ENCODE results near the gene TP53I13. TPM values are rescaled to one million over a fixed set of nuclear protein-coding genes. Genes with fewer than 3 reads are reported as not detected.

Gene TP53I13
- total RNA-seq, 2 experiments from 2014 or later, result 46.7 to 50.2 TPM

DNA sequence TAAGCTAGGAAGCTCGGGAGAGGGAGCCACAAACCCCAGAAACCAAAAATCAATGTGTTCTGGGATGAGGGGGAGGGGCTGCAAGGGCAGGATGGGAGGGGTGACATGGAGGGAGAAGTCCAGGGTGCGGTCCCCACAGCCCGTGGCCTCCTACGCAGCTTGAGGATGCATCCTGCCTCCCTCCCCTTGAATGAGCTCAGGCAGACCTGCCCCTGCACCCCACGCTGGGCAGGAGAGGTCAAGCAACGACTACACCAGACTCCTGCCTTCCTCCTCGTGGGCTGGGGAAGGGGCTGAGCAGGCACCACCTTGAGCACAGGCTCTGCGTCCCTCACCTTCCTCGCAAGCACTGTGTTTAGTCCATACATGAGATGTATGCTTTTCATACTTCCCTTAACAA lies 28.3 kb downstream of the TP53I13 start:
- H3K27ac Mint-ChIP-seq, result no peak overlapping the region
- H3K9me3 Mint-ChIP-seq, result no peaks in the 10 kb centered on the region
- CTCF ChIA-PET, result interaction anchor here (1.0 to 1.6 kb wide), 2 partner anchors 19 to 21 kb away, joined by 3 to 8 read pairs; no protein-coding TSS in a partner anchor
- POLR2A ChIA-PET, result interaction anchor here (1.7 kb wide), 1 partner anchor 20 kb away, joined by 8 read pairs; no protein-coding TSS in a partner anchor
- intact Hi-C loops (cut with micrococcal nuclease), result no loop called here
- H3K4me1 Mint-ChIP-seq (ENCODE audit: low read depth), result peaks cover 23% of the 10 kb centered on the region
- ATAC-seq (no peak), DNase-seq (no peak)
- no peak overlapping the region for H3K4me3 Mint-ChIP-seq
- TF ChIP-seq, protein P1, sequence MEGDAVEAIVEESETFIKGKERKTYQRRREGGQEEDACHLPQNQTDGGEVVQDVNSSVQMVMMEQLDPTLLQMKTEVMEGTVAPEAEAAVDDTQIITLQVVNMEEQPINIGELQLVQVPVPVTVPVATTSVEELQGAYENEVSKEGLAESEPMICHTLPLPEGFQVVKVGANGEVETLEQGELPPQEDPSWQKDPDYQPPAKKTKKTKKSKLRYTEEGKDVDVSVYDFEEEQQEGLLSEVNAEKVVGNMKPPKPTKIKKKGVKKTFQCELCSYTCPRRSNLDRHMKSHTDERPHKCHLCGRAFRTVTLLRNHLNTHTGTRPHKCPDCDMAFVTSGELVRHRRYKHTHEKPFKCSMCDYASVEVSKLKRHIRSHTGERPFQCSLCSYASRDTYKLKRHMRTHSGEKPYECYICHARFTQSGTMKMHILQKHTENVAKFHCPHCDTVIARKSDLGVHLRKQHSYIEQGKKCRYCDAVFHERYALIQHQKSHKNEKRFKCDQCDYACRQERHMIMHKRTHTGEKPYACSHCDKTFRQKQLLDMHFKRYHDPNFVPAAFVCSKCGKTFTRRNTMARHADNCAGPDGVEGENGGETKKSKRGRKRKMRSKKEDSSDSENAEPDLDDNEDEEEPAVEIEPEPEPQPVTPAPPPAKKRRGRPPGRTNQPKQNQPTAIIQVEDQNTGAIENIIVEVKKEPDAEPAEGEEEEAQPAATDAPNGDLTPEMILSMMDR (IDR thresholded peaks at IDR 0.05), result no peak
- no peaks in the 10 kb centered on the region for H3K36me3 Mint-ChIP-seq (ENCODE audit: low read depth)
- H3K27me3 Mint-ChIP-seq, result no peaks in the 10 kb centered on the region

DNA sequence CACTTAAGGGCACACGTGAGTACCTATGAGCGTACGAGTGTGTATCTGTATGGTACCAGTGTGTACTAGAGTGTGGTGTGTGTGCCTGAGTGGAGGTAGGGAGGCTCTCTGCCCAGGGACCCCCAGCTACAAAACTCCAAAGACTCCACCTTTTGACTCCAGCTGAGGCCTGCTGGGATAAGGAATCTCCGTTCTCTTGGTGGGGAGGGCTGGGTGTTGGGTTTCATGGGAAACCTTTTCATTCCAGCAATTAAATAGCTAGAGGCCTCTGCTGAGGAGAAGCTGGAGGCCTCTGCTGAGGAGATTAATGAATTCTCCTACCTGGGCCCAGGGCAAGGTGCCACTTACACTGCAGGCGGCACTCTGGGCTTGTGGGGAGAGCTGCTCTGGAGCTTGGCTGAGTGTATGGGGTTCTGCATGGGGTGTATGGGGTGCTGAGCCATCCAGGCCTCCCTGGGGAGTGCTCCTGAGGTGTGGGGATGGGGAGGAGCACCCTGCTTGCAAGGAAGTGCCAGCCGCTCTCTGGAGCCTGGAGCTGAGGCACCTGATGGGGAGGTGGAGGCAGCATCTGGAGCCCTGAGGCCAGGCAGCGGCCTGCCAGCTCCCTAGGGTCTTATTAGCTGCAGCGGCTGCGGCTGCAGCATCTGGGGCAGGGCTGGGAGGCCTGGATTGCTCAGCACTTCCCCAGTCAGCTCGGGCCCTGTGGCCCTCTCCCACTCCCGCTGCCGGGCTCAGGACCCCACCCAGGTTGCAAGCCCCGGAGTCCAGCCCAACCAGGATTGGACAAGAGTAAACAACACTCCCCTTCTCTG lies 29.1 kb downstream of the TP53I13 start:
- TF ChIP-seq, protein P1 (IDR thresholded peaks at IDR 0.05), result no peak
- ChIA-PET CTCF (interaction anchor here (1.0 to 1.6 kb wide), 2 partner anchors 18 to 20 kb away, joined by 3 to 8 read pairs; no protein-coding TSS in a partner anchor), POLR2A (interaction anchor here (0.9 to 1.7 kb wide), 2 partner anchors 20 to 32 kb away, joined by 3 to 8 read pairs; no protein-coding TSS in a partner anchor)
- H3K4me1 Mint-ChIP-seq (ENCODE audit: low read depth), result peaks cover 15% of the 10 kb centered on the region
- no peaks in the 10 kb centered on the region for H3K9me3 Mint-ChIP-seq
- H3K27ac Mint-ChIP-seq, result no peak overlapping the region
- no peak overlapping the region for H3K4me3 Mint-ChIP-seq
- H3K27me3 Mint-ChIP-seq, result no peaks in the 10 kb centered on the region
- intact Hi-C loops (cut with micrococcal nuclease), result no loop called here
- ATAC-seq, result no peak
- no peak for DNase-seq
- no peaks in the 10 kb centered on the region for H3K36me3 Mint-ChIP-seq (ENCODE audit: low read depth)

DNA sequence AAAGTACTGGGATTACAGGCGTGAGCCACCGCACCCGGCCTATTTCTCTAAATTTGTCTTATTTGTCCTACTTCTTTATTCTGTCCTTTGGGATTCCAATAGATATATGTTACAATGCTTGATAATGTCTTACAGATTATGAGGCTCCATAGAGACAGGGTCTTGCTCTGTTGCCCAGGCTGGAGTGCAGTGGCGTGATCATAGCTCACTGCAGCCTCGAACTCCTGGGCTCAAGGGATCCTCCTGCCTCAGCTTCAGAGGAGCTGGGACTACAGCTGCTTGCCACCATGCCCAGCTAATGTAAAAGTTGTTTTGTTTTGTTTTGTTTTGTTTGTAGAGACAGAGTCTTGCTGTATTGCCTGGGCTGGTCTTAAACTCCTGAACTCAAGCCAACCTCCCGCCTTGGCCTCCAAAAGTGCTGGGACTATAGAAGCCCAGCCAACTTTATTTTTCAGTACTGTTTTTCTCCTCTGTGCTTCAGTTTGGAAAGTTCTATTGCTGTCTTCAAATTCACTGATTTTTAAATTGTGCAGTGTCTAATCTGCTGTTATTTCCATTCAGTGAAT lies 34.7 kb downstream of the TP53I13 start:
- CTCF ChIA-PET, result no interaction called here
- no peaks in the 10 kb centered on the region for H3K9me3 Mint-ChIP-seq
- H3K4me1 Mint-ChIP-seq (ENCODE audit: low read depth), result peaks cover 6% of the 10 kb centered on the region
- H3K36me3 Mint-ChIP-seq (ENCODE audit: low read depth), result no peaks in the 10 kb centered on the region
- TF ChIP-seq, protein P1 (IDR thresholded peaks at IDR 0.05), result no peak
- DNase-seq (no peak), ATAC-seq (no peak)
- intact Hi-C loops (cut with micrococcal nuclease), result no loop called here
- H3K27ac Mint-ChIP-seq, result no peak overlapping the region
- no peaks in the 10 kb centered on the region for H3K27me3 Mint-ChIP-seq
- no peak overlapping the region for H3K4me3 Mint-ChIP-seq
- POLR2A ChIA-PET, result no interaction called here

- Mint-ChIP-seq H3K27ac (no peak overlapping the region), H3K36me3 (ENCODE audit: low read depth) (no peaks in the 10 kb centered on the region), H3K9me3 (no peaks in the 10 kb centered on the region), H3K4me3 (no peak overlapping the region), H3K4me1 (ENCODE audit: low read depth) (peaks cover 3% of the 10 kb centered on the region), H3K27me3 (no peaks in the 10 kb centered on the region)
- ChIA-PET POLR2A (interaction anchor here (0.8 to 1.4 kb wide), 2 partner anchors 14 to 314 kb away, joined by 3 to 5 read pairs; partner anchors contain the start of gene NUFIP2), CTCF (interaction anchor here (1.0 to 2.0 kb wide), 5 partner anchors 10 to 238 kb away, joined by 3 to 6 read pairs (median 4); no protein-coding TSS in a partner anchor)
- TF ChIP-seq, protein P1 (IDR thresholded peaks at IDR 0.05), result no peak
- DNase-seq, result no peak
- ATAC-seq, result no peak
- intact Hi-C loops (cut with micrococcal nuclease), result no loop called here
Observed at GRCh38 chr17:29607557-29608195, 39.2 kb downstream of the TP53I13 start.

All from activated CD8-positive, alpha-beta T cell treated with anti-CD3 and anti-CD28 coated beads for 36 hours (primary cell).